Activated naive CD8-positive, alpha-beta T cell treated with anti-CD3 and anti-CD28 coated beads, Interleukin-2, amount 50 U/mL, for 24 hours (primary cell): ENCODE data around the gene HCRT.
A peak's percentile ranks its signal among the peaks of the same experiment; 100 is the strongest.
"Not testable (repeated sequence)": the region's sequence is repeated elsewhere in the genome, so short reads cannot be mapped to it uniquely, and the experiment has no call there.

ENCODE experiments used
- ATAC-seq: fragments of 150-1000 bp; cut with Tn5 transposase; one replicate; pipeline ENCODE4 v1.10.0; 2021
- DNase-seq: peaks from one replicate; pipeline ENCODE4 v3.0.0; 2021
- H3K27ac Mint-ChIP-seq: one replicate; pipeline ENCODE4 v1.8.0; 2021; ENCODE audit warnings: mild to moderate bottlenecking, mixed read lengths
- H3K27me3 Mint-ChIP-seq: one replicate; pipeline ENCODE4 v1.8.0; 2021; ENCODE audit warnings: mixed read lengths
- H3K36me3 Mint-ChIP-seq: one replicate; pipeline ENCODE4 v1.8.0; 2021; ENCODE audit warnings: low read depth, mixed read lengths
- H3K4me1 Mint-ChIP-seq: one replicate; pipeline ENCODE4 v1.8.0; 2021; ENCODE audit warnings: mixed read lengths
- H3K4me3 Mint-ChIP-seq: one replicate; pipeline ENCODE4 v1.8.0; 2021; ENCODE audit warnings: mild to moderate bottlenecking, moderate library complexity, mixed read lengths
- H3K9me3 Mint-ChIP-seq: one replicate; pipeline ENCODE4 v1.8.0; 2021; ENCODE audit warnings: mixed read lengths

The HCRT gene

DNA sequence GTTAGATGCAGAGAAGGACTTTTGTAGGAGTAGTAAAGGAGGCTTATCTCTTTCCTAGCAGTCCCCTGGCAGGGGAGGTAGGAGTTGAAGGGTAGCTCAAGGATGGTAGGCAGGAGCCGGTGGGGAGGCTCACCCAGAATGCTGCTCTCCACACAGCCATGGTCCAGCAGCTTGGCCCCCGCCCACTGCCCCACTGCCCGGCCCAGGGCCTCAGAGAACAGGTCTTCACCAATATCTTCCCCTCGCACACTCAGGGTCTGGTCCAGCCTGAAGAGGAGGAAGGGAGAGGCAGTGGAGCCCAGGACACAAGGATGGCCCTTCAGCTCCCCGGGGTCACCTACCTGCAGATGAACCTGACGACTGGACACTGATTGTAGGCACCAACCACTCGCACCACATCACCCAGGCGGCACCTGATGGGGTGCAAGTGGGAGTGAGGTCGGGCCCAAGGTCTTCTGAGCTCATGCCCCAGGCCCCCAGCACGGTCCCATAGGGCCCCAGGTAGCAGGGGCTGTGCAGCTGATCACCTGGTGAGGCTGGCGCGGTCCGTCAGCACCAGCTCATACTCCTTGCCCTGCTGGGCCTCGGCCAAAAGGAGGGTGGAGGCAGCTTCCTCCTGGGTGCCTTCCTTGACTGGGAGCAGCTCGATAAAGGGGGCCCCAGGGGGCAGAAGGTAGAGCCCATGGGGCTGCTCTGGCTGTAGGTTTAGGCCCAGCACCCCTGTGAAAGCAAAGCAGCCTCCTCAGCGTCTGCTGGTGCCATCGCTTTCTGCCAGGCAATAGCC, 5.4 kb upstream of the HCRT start:
- Mint-ChIP-seq H3K27me3 (no peaks in the 10 kb centered on the region), H3K4me3 (no peak overlapping the region), H3K36me3 (peaks cover 2% of the 10 kb centered on the region), H3K9me3 (no peaks in the 10 kb centered on the region), H3K27ac (no peak overlapping the region), H3K4me1 (peaks cover 20% of the 10 kb centered on the region)
- no peak for DNase-seq
- ATAC-seq: no peak

DNA sequence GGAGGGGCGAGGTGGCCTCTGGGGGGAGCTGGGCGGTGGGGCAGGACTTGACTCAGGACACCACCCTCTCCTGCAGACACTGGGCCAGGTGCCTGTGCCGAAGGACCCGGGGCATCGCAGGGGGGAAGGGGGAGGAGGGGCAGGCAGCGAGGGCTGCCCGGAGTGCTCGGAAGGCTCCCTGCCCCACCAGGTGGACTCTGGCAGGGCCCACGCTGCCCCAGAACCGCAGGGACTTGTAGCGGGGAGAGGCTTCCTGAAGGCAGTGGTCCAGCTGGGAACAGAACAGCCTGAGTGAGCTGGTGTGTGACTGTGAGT, 4.4 kb upstream of the HCRT start:
- no peak for DNase-seq
- no peaks in the 10 kb centered on the region for H3K27me3 Mint-ChIP-seq
- no peaks in the 10 kb centered on the region for H3K9me3 Mint-ChIP-seq
- H3K4me1 Mint-ChIP-seq: peaks cover 24% of the 10 kb centered on the region
- H3K4me3 Mint-ChIP-seq: no peak overlapping the region
- peaks cover 2% of the 10 kb centered on the region for H3K36me3 Mint-ChIP-seq
- H3K27ac Mint-ChIP-seq: no peak overlapping the region
- ATAC-seq: no peak

DNA sequence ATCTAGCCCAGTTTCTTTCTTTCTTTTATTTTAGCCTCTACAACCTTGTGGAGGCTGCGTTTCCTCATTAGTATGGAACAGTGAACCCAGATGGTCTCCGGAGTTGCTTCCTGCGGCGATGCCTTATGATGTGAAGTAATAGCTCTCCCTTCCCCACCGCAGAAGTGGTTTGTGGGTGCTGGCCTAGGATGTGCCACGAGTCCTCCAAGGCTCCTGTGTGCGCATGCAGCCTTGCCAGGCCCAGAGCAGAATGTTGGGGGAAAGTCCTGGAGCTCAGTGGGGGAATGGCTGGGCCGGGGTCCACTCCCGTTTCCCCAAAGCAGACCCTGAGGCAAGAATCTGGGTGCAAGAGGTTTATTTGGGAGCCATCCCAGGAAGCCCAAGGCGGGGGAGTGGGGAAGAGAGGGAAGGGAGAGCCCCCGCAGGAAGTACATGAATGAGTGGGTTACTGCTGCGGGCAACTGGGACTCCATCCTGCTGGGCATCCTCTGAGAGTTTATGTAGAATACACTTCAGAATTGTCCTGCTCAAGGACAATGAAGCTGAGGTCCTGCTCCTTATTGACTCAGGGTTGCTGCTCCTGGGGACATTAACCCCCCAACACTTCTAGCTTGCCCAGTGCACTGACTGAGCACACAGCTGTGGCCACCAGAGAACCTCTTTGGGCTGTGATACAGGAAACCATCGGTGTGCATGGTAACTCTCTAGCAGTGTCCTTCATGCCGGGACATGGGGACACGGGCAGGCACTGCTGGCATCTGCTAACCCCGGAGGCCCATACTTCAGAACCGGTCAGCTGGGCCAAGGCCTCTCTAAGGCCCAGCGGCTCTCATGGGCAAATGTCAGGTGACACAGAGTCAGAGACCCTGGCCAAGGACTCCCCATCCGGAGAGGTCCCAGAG, 3.7 kb upstream of the HCRT start:
- ATAC-seq: no peak
- Mint-ChIP-seq H3K36me3 (peaks cover 2% of the 10 kb centered on the region), H3K4me1 (peaks cover 23% of the 10 kb centered on the region), H3K4me3 (no peak overlapping the region), H3K27me3 (no peaks in the 10 kb centered on the region), H3K9me3 (no peaks in the 10 kb centered on the region), H3K27ac (no peak overlapping the region)
- DNase-seq: no peak

DNA sequence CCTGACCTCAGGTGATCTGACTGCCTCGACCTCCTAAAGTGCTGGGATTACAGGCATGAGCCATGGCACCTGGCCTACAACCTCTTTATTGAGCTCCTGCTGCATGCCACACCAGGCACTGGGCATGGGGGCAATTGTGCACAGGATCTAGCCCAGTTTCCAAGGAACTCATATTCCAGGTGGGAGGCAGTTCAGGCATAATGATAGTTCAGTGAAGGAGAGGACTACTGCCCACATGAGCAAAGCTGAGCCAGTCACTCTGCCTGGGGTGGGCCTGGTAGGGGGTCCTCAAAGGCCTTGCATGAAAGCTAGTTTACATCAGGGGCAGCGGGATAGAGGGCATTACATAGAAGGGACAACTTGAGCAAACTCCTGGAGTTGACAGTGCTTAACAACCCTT, 2.6 kb upstream of the HCRT start:
- no peak for DNase-seq
- H3K27me3 Mint-ChIP-seq: no peaks in the 10 kb centered on the region
- H3K27ac Mint-ChIP-seq: no peak overlapping the region
- peaks cover 2% of the 10 kb centered on the region for H3K36me3 Mint-ChIP-seq
- H3K9me3 Mint-ChIP-seq: no peaks in the 10 kb centered on the region
- H3K4me3 Mint-ChIP-seq: no peak overlapping the region
- no peak for ATAC-seq
- H3K4me1 Mint-ChIP-seq: peaks cover 25% of the 10 kb centered on the region

DNA sequence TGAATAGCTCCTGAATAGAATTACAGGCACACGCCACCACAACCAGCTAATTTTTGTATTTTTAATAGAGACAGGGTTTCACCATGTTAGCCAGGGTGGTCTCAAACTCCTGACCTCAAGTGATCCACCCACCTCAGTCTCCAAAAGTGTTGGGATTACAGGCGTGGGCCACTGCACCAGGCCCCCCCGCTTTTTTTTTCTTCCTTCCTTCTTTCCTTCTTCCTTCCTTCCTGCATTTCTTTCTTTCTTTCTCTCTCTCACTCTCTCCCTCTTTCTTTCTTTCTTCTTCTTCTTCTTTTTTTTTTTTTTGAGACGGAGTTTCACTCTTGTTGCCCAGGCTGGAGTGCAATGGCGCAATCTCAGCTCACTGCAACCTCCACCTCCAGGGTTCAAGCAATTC, 939 bp upstream of the HCRT start:
- H3K27ac Mint-ChIP-seq, ATAC-seq, H3K36me3 Mint-ChIP-seq, DNase-seq, H3K27me3 Mint-ChIP-seq, H3K9me3 Mint-ChIP-seq, H3K4me3 Mint-ChIP-seq: not testable (repeated sequence)
- H3K4me1 Mint-ChIP-seq: peaks cover 31% of the 10 kb centered on the region

DNA sequence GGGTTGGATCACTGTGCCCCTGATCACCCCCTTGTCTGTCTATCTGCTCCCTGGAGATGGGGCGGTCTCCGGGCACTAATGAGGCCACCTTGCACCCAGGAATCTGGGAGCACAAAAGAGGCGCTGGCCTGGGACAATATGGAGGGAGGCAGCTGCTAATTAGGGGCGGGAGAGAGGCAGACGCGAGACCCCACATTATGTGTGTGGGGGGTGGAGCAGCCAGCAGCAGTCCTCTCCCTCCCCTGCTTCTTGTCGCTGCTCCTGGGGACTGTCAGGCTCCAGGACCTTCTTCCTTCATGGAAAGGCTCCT, 324 bp upstream of the HCRT start:
- H3K27ac Mint-ChIP-seq: no peak overlapping the region
- H3K9me3 Mint-ChIP-seq: no peaks in the 10 kb centered on the region
- peaks cover 33% of the 10 kb centered on the region for H3K4me1 Mint-ChIP-seq
- peaks cover 4% of the 10 kb centered on the region for H3K27me3 Mint-ChIP-seq
- no peak for ATAC-seq
- H3K36me3 Mint-ChIP-seq: no peaks in the 10 kb centered on the region
- no peak overlapping the region for H3K4me3 Mint-ChIP-seq
- DNase-seq: no peak

DNA sequence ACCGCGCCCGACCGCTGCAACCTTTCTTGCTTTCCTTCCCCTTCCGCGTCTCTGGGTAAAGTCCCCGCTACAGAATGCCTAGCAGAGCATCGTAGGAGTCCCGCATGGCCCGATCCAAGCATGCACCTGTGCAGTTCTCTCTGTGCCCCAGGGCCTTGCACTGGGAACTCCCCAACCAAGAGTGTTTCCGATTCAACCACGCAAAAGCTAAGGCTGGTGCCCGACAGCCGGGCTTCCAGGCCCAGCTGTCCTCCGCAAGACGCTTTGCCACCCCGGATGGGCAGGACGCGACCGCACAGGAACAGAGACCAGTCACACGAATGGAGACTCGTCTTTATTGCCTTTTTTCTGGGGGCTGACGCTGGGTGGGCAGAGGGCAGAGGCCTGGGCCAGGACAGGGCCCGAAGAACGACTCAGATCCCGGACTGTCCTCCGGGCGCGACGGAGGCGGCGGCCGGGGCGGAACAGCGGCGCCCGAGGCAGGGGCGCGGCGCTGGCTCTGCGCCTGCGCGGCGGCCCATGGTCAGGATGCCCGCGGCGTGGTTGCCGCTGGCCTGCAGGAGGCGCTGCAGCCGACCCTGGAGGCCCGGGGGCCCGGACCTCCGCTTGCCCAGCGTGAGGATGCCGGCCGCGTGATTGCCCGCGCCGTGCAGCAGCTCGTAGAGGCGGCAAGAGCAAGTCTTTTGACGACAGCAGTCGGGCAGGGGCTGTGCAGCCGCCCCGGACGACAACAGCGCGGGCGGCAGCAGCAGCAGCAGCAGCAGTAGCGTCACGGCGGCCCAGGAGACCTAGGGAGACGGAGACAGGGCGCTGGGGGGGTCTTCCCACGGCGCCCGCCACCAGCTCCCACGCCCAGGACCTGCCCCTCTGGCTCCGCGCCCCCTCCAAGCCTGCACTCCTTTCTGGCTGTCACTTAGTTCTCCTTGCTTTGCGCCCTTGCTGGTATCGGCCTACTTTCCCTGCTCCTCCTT, 1.2 kb downstream of the HCRT start:
- ATAC-seq: peak; percentile 66
- H3K4me1 Mint-ChIP-seq: peaks cover 42% of the 10 kb centered on the region
- peak overlapping the region; percentile 87 for H3K27ac Mint-ChIP-seq

DNA sequence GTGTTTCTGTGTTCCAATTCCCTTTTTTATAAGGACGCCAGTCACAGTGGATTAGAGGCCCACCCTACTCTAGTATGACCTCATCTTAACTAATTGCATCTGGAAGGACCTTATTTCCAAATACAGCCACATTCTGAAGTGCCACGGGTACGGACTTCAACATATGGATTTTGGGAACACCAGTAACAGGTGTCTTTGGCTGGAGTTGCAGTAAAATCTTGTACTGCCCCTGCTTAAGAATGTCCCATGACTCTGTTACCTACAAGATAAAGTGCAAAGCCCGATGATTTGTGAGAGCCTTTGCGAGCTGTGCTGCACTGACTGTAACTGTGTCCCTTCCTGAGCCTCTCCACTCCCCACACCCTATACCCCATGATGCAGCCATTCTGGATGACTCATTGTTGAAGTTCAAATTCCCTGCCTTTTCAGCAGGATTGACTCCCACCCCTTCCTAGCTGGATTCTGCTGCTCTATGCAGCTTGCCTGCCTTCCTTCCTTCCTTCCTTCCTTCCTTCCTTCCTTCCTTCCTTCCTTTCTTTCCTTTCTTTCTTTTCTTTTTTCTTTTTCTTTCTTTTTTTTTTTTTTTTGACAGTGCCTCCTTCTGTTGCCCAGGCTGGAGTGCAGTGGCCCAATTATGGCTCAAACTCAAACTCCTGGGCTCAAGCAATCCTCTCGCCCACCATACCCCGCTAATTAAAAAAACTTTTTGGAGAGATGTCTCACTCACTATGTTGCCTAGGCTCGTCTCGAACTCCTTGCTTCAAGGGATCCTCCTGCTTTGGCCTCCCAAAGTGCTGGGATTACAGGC, 2.1 kb downstream of the HCRT start:
- H3K27me3 Mint-ChIP-seq: peaks cover 20% of the 10 kb centered on the region
- DNase-seq (no peak), ATAC-seq (no peak)
- H3K4me3 Mint-ChIP-seq: peak overlapping the region; percentile 88
- no peaks in the 10 kb centered on the region for H3K36me3 Mint-ChIP-seq
- H3K4me1 Mint-ChIP-seq: peaks cover 49% of the 10 kb centered on the region
- peak overlapping the region; percentile 87 for H3K27ac Mint-ChIP-seq
- no peaks in the 10 kb centered on the region for H3K9me3 Mint-ChIP-seq

More for the DNA sequence above, 1.2 kb downstream of the HCRT start:
- Mint-ChIP-seq H3K27me3 (peaks cover 14% of the 10 kb centered on the region), H3K36me3 (no peaks in the 10 kb centered on the region), H3K9me3 (no peaks in the 10 kb centered on the region), H3K4me3 (peak overlapping the region; percentile 88)
- DNase-seq: peak; percentile 87

DNA sequence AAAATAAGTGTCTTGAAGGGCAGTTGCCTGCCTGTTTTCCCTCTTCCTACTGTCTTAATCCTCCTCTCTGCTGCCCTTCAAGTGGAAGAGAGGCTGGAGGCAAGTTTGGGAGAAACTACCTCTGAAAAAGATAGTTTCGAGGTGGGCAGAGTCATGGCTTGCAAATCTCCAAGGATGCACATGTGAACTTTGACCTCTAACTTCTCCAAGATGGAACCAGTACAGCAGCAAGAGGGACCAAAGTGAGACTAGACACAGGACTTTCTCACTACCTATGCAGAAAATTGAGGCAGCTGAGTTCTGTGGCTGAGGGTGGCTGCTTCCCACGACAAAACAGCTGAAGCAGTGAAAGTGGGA, 3.4 kb downstream of the HCRT start:
- no peaks in the 10 kb centered on the region for H3K9me3 Mint-ChIP-seq
- peaks cover 3% of the 10 kb centered on the region for H3K36me3 Mint-ChIP-seq
- DNase-seq (no peak), ATAC-seq (no peak)
- peaks cover 49% of the 10 kb centered on the region for H3K4me1 Mint-ChIP-seq
- peak overlapping the region; percentile 59 for H3K4me3 Mint-ChIP-seq
- H3K27me3 Mint-ChIP-seq: peaks cover 23% of the 10 kb centered on the region
- H3K27ac Mint-ChIP-seq: no peak overlapping the region

DNA sequence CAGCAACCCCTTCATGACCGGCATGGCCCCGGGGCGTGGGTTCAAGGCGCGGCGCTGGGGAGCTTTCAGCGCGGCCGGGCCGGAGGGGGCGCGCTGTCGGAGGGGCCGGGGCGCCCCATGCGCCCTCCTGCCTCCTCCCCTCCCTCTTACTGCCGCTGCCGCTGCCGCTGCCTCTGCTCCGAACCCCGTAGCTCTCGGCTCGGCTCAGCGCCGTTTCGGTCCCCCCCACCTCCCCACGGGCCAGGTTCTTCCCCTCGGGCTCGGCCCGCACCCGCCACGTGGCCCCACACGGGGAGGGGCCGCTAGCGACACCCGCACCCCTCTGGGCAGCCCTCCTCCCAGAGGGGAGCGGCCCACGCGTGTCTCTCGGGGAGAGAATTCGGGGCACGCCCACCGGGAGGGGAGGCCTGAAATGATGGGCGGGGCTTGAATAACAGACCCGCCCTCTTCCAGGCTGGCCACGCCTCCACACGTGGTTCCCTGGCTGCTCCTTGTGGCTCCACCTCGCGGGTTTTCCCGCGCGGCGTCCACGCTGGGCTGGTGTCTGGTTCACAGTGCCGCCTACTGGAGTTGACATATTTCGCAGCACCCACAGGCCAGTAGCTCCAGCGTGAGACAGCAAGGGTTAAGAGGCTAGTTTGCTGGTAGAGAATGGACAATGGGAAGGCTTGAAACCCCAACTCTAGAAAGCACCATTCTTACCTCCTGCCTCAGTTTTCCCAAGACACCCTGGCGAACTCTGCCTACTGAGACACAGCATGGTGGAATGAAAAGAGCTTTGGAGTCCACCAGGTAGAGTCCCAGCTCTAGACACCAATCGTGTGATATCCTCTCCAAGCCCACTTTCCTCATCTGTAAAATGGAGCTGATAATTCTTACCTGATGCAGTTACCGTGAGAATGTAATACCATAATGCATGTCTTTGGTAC, 4.1 kb downstream of the HCRT start, which contains the start of gene KCNH4:
Gene KCNH4 (minus strand): TSS at position 221 of the 929 bp plus-strand sequence. CDS start 197 bp downstream, at position 24.
- Mint-ChIP-seq H3K4me3 (peak within 1 kb of the TSS; percentile 59), H3K27ac (no peak within 1 kb of the TSS), H3K27me3 (peaks cover 23% of the 10 kb centered on the region), H3K4me1 (peaks cover 49% of the 10 kb centered on the region), H3K9me3 (no peaks in the 10 kb centered on the region), H3K36me3 (peaks cover 3% of the 10 kb centered on the region)
- DNase-seq (peak; percentile 88), ATAC-seq (peak; percentile 49)

DNA sequence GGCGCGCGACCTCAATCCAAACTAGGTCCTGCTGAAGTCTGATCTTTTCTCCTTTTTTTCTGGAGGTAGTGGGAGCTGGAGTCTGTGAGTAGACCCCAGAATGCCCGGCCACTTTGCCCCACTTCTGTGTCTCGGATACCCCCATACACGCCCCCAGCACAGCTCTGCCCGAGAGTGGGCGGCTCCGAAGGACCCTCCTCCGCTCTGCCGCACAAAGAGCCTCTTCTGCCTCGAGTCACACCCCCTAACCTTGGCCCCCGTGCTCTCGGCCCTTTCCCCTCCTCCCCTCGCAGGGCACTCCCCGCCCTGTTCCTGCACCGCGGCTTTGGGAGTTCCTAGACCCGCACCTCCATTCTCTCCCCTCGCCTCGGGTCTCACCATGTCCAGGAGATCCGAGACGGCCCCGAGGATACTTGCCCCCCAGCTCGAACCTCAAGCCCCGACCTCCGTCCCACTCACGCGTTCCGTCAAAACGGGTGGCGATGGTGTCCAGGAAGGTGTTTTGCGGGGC, 4.8 kb downstream of the HCRT start:
- H3K27me3 Mint-ChIP-seq: peaks cover 23% of the 10 kb centered on the region
- H3K4me3 Mint-ChIP-seq: peak overlapping the region; percentile 48
- no peaks in the 10 kb centered on the region for H3K9me3 Mint-ChIP-seq
- no peak overlapping the region for H3K27ac Mint-ChIP-seq
- H3K4me1 Mint-ChIP-seq: peaks cover 49% of the 10 kb centered on the region
- ATAC-seq (no peak), DNase-seq (no peak)
- H3K36me3 Mint-ChIP-seq: peaks cover 4% of the 10 kb centered on the region

DNA sequence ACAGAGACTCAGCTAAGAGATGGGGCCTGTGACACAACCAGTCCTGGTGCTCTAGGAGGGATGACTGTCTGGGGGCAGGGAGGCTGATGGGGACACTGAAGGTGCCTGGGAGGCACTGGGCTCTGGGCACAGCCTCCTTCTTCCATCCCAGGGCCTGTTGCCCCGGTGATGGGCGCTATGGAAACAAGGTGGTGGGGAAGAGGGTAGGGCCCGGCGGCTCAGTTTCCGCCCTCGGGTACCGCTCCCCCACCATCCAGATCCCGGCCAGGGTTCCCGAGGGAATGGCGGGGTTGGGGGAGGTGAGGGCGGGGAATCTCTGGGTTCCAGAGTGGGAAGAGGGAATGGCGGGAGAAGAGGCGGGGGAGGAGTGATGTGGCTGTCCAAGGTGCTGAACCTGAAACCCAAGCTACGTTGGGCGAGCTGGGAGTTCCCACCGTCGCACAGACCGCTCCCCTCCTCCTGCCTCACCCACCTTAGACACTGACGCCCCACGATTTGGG, 5.3 kb downstream of the HCRT start:
- peaks cover 23% of the 10 kb centered on the region for H3K27me3 Mint-ChIP-seq
- DNase-seq (peak; percentile 30), ATAC-seq (no peak)
- H3K9me3 Mint-ChIP-seq: no peaks in the 10 kb centered on the region
- H3K4me3 Mint-ChIP-seq: peak overlapping the region; percentile 48
- peaks cover 46% of the 10 kb centered on the region for H3K4me1 Mint-ChIP-seq
- peaks cover 4% of the 10 kb centered on the region for H3K36me3 Mint-ChIP-seq
- no peak overlapping the region for H3K27ac Mint-ChIP-seq

DNA sequence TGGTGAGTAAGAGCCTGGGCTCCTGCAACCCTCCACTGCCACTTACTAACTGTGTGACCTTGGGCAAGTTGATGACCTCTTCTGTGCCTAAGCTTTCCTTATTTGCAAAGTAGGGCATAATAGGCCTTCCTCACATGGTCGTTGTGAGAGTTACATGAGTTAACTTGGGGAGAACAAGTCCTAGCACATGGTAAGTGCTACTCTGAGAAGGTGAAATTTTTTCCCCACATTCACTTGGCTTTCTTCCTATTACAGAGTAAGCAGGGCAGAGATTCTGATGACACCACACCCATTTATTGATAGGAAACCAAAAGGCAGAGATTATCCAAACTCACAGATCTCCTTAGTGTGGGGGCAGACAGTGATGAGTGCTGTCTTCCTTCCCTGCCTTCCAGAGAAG, 5.9 kb downstream of the HCRT start:
- Mint-ChIP-seq H3K9me3 (no peaks in the 10 kb centered on the region), H3K27ac (no peak overlapping the region), H3K36me3 (peaks cover 4% of the 10 kb centered on the region), H3K4me1 (peaks cover 41% of the 10 kb centered on the region), H3K27me3 (peaks cover 23% of the 10 kb centered on the region), H3K4me3 (no peak overlapping the region)
- ATAC-seq (no peak), DNase-seq (no peak)
